ENCODE measurements around the gene RXRA.

DNA sequence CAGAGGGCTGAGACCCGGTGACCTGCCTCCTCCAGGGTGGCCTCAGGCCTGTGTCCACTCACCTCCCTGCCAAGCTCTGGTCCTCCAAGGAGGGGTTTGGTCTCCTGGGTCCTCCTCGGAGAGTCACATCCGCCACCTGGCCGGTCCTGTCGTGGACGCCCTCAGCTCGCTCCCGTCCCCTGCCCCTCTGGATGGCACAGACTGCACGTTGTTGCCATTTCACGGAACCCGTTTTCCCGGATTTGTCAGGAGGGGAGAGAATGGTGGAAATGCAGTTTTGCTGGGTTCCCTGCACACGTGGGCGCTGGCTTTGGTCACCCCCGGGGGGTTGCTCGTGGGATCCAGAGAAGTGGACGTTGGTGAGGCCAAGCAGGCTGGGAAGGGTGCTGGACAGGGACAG, 62.7 kb downstream of the RXRA start:
- TF ChIP-seq CTCF (IDR thresholded peaks at IDR 0.05; ENCODE audit: extremely low read depth in 1 of 2, insufficient read depth in 1 of 2, low read depth in 1 of 2, low read length in 2 of 2), result no peak
- TF ChIP-seq FOS (IDR thresholded peaks at IDR 0.05; ENCODE audit: borderline replicate concordance, insufficient read depth, low read length), result no peak
- TF ChIP-seq POLR2A (IDR thresholded peaks at IDR 0.05; ENCODE audit: low read depth, low read length), result no peak
- no peak for TF ChIP-seq EZH2 (IDR thresholded peaks at IDR 0.05; ENCODE audit: borderline replicate concordance, low read depth, low read length, severe bottlenecking)

Data from endothelial cell of umbilical vein (primary cell).